PC-9 (cell line): ENCODE measurements around the gene RYR1. TPM values are rescaled to one million over a fixed set of nuclear protein-coding genes. Genes with fewer than 3 reads are reported as not detected.
A peak's percentile ranks its signal among the peaks of the same experiment; 100 is the strongest.

ENCODE experiments used
- BruUV-seq: library from RNA; stranded (reverse); fragments of 400-500 nt; replicated peaks from 2 replicates; lab custom pipeline; 2021; lab: Mats Ljungman, UMichigan
- CTCF ChIA-PET: fragments of 300-600 bp; sonication (Branson Sonifier 250); formaldehyde crosslinking; loops from one replicate; lab custom pipeline; 2022; ENCODE audit warnings: antibody characterized with exemption; lab: Charles Lee
- POLR2A ChIA-PET: fragments of 300-600 bp; sonication (Branson Sonifier 250); formaldehyde crosslinking; loops from one replicate; lab custom pipeline; 2022; ENCODE audit warnings: antibody characterized with exemption; ENCODE audit not compliant: unreplicated experiment; lab: Charles Lee
- DNase-seq, 2 experiments: peaks; one replicate each; pipeline versions ENCODE4 v3.0.0 to v3.0.0-alpha.2; 2015 to 2022; ENCODE audit warnings: mixed read lengths in 1 of 2
- H2AFZ ChIP-seq: fragments of 200-600 bp; sonication (generic); 2 replicates; pipeline ENCODE4 v1.8.1; 2017; ENCODE audit warnings: antibody characterized with exemption
- H3F3A ChIP-seq: fragments of 200-600 bp; sonication (generic); 2 replicates; pipeline ENCODE4 v1.8.1; 2017; ENCODE audit warnings: antibody characterized with exemption, mild to moderate bottlenecking, low read depth; ENCODE audit not compliant: insufficient read depth
- H3K27ac ChIP-seq: fragments of 200-600 bp; sonication (generic); 2 replicates; pipeline ENCODE4 v1.6.1; 2016; ENCODE audit warnings: mixed run types
- H3K27me3 ChIP-seq: fragments of 200-600 bp; sonication (generic); 2 replicates; pipeline ENCODE4 v1.6.1; 2016; ENCODE audit warnings: low read depth, mixed run types; ENCODE audit not compliant: insufficient read depth
- H3K36me3 ChIP-seq: fragments of 200-600 bp; sonication (generic); 2 replicates; pipeline ENCODE4 v1.6.1; 2016; ENCODE audit warnings: low read depth, mixed run types
- H3K4me1 ChIP-seq: fragments of 200-600 bp; sonication (generic); replicated peaks from 2 replicates; pipeline ENCODE4 v1.6.1; 2016; ENCODE audit warnings: mixed run types; ENCODE audit not compliant: insufficient read depth
- H3K4me2 ChIP-seq: fragments of 200-600 bp; sonication (generic); 2 replicates; pipeline ENCODE4 v1.6.1; 2017; ENCODE audit warnings: mixed run types
- H3K4me3 ChIP-seq: fragments of 200-600 bp; sonication (generic); 2 replicates; pipeline ENCODE4 v1.6.1; 2016; ENCODE audit warnings: mixed run types
- H3K79me2 ChIP-seq: fragments of 200-600 bp; sonication (generic); 2 replicates; pipeline ENCODE4 v1.6.1; 2017; ENCODE audit warnings: low read depth, mixed run types
- H3K9me2 ChIP-seq: fragments of 200-600 bp; sonication (generic); 2 replicates; pipeline ENCODE4 v1.8.1; 2017; ENCODE audit warnings: mild to moderate bottlenecking; ENCODE audit not compliant: insufficient read depth
- H3K9me3 ChIP-seq: fragments of 200-600 bp; sonication (generic); 2 replicates; pipeline ENCODE4 v1.8.1; 2016; ENCODE audit warnings: low read depth; ENCODE audit not compliant: insufficient read depth
- H4K20me1 ChIP-seq: fragments of 200-600 bp; sonication (generic); 2 replicates; pipeline ENCODE4 v1.8.1; 2017; ENCODE audit not compliant: insufficient read depth
- EZH2 ChIP-seq: fragments of 200-600 bp; sonication (generic); IDR thresholded peaks from 2 replicates; pipeline ENCODE4 v1.8.0; 2017; ENCODE audit warnings: antibody characterized with exemption, low read depth
- intact Hi-C: fragments of 100-400 bp; cut with micrococcal nuclease; formaldehyde crosslinking; loops from one replicate; pipeline ENCODE4 v1.10.0; 2022; ENCODE audit not compliant: unreplicated experiment
- total RNA-seq: library from RNA; stranded (reverse); gene quantifications from 2 replicates; pipeline ENCODE4 v1.2.3, GENCODE V29; 2021
- TF ChIP-seq, protein P1 (sequence below): fragments of 200-600 bp; sonication (generic); conservative IDR thresholded peaks from 2 replicates; pipeline ENCODE4 v1.6.1; 2017; ENCODE audit warnings: mixed run types, antibody characterized with exemption, mild to moderate bottlenecking, moderate library complexity

The RYR1 gene
- total RNA-seq, 1 experiment from 2014 or later: 1.0 TPM

DNA sequence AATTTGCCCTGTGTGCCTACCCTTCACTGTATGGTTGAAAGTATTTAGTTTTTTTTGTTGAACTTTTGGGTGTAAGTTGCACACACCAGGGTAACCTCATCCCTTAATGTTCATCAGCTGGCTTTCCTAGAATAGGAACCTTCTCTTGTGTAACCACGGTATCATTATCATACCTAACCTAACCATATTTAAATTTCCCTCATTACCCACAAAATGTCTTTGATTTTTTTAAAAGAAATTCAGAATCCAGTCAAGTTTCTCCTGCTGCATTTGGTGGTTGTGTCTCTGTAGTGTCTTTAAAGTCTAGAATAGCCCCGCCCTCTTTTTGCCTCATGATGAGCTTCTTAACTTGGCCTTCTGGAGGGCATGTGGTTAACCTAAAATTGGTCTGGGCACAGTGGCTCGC lies 80.3 kb downstream of the RYR1 start:
- Histone ChIP-seq H3F3A (no peaks in the 10 kb centered on the region), H3K4me1 (no peaks in the 10 kb centered on the region), H3K27me3 (peaks cover 18% of the 10 kb centered on the region; the same call in 1 of the 2 replicates), H2AFZ (no peak overlapping the region), H3K9me2 (no peaks in the 10 kb centered on the region), H3K27ac (no peak overlapping the region), H3K9me3 (no peaks in the 10 kb centered on the region), H4K20me1 (no peaks in the 10 kb centered on the region), H3K79me2 (no peaks in the 10 kb centered on the region), H3K36me3 (no peaks in the 10 kb centered on the region), H3K4me2 (no peak overlapping the region), H3K4me3 (no peak overlapping the region)
- ChIA-PET POLR2A (interaction anchor here (0.6 to 0.7 kb wide), 2 partner anchors 81 to 206 kb away, joined by 3 read pairs; no protein-coding TSS in a partner anchor), CTCF (interaction anchor here (0.6 kb wide), 1 partner anchor 541 kb away, joined by 10 read pairs; no protein-coding TSS in a partner anchor)
- BruUV-seq: no TSS peak
- TF ChIP-seq, protein P1, sequence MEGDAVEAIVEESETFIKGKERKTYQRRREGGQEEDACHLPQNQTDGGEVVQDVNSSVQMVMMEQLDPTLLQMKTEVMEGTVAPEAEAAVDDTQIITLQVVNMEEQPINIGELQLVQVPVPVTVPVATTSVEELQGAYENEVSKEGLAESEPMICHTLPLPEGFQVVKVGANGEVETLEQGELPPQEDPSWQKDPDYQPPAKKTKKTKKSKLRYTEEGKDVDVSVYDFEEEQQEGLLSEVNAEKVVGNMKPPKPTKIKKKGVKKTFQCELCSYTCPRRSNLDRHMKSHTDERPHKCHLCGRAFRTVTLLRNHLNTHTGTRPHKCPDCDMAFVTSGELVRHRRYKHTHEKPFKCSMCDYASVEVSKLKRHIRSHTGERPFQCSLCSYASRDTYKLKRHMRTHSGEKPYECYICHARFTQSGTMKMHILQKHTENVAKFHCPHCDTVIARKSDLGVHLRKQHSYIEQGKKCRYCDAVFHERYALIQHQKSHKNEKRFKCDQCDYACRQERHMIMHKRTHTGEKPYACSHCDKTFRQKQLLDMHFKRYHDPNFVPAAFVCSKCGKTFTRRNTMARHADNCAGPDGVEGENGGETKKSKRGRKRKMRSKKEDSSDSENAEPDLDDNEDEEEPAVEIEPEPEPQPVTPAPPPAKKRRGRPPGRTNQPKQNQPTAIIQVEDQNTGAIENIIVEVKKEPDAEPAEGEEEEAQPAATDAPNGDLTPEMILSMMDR: no peak
- no peak for TF ChIP-seq EZH2
- intact Hi-C loops: loop anchor here (10.0 kb wide), 1 partner anchor 221 kb away; no protein-coding TSS in a partner anchor
- DNase-seq: no peak

DNA sequence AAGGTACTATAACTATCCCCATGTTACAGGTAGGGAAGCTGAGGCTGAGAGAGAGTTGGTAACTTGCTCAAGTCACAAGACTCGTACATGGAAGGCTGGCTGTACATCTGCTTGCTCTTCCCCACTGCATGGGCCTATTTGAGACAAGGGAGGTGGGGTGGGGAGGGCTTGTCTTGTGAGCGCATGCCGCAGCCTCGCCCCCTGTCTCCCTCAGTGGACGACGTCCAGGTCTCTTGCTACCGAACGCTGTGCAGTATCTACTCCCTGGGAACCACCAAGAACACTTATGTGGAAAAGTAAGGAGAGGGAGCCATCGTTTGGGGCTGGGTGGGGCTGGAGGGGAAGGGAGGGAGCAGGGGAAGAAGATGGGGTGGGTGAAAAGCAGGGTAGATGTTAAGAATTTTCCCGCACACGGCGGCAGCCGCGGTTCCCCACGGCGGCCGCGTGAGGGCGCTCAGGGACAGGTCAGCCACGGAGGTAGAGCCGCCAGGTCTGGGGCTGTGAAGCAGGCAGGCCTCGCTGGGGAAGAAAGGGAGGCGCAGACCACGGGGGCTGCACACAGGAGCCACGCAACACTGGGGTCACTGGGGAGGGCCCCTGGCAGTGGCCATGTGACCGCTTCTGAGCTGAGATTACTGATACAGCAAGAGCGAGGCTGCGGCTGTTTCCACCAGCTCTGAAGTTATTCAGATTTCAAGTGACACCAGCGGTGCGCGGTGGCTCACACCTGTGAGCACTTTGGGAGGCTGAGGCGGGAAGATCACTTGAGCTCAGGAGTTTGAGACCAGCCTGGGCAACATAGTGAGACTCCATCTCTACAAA lies 81.5 kb downstream of the RYR1 start:
- Histone ChIP-seq H3F3A (no peaks in the 10 kb centered on the region), H3K27me3 (peaks cover 15% of the 10 kb centered on the region; the same call in 1 of the 2 replicates), H3K4me3 (no peak overlapping the region), H4K20me1 (no peaks in the 10 kb centered on the region), H3K36me3 (no peaks in the 10 kb centered on the region), H3K9me3 (no peaks in the 10 kb centered on the region), H3K9me2 (no peaks in the 10 kb centered on the region), H3K79me2 (no peaks in the 10 kb centered on the region), H3K27ac (no peak overlapping the region), H3K4me2 (no peak overlapping the region), H3K4me1 (no peaks in the 10 kb centered on the region), H2AFZ (no peak overlapping the region)
- TF ChIP-seq, protein P1: peak; percentile 90
- TF ChIP-seq EZH2: no peak
- no TSS peak for BruUV-seq
- DNase-seq: peak in 1 of 2 experiments; percentile 70
- ChIA-PET CTCF (interaction anchor here (0.6 to 1.4 kb wide), 2 partner anchors 112 to 119 kb away, joined by 7 to 11 read pairs; no protein-coding TSS in a partner anchor), POLR2A (no interaction called here)
- intact Hi-C loops: loop anchor here (1.0 to 10.0 kb wide), 5 partner anchors 121 to 437 kb away; partner anchors contain the start of genes MRPS12 and SARS2

DNA sequence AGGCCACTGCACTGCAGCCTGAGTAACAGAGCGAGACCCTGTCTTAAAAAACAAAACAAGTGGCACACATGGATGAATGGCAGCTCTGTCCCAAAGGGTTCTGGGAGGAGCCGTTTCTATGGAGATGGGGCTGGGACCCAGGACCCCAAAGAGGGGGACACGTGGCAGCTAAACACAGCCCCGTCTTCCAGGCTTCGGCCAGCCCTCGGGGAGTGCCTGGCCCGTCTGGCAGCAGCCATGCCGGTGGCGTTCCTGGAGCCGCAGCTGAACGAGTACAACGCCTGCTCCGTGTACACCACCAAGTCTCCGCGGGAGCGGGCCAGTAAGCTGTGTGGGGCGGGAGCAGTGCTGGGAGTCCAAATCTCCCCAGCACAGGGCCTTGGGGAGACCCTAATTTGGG lies 82.4 kb downstream of the RYR1 start:
- Histone ChIP-seq H3K9me3 (no peaks in the 10 kb centered on the region), H3K79me2 (no peaks in the 10 kb centered on the region), H3K4me1 (no peaks in the 10 kb centered on the region), H3K4me3 (no peak overlapping the region), H3K27ac (no peak overlapping the region), H3K9me2 (no peaks in the 10 kb centered on the region), H2AFZ (no peak overlapping the region), H4K20me1 (no peaks in the 10 kb centered on the region), H3F3A (no peaks in the 10 kb centered on the region), H3K4me2 (no peak overlapping the region), H3K27me3 (peaks cover 7% of the 10 kb centered on the region; the same call in 1 of the 2 replicates), H3K36me3 (no peaks in the 10 kb centered on the region)
- TF ChIP-seq, protein P1: no peak
- no peak for TF ChIP-seq EZH2
- CTCF ChIA-PET: interaction anchor here (1.4 kb wide), 1 partner anchor 118 kb away, joined by 11 read pairs; no protein-coding TSS in a partner anchor
- no peak for DNase-seq
- no TSS peak for BruUV-seq
- intact Hi-C loops: loop anchor here (1.0 to 10.0 kb wide), 5 partner anchors 120 to 436 kb away; partner anchors contain the start of genes MRPS12 and SARS2
- POLR2A ChIA-PET: interaction anchor here (0.6 kb wide), 1 partner anchor 161 kb away, joined by 3 read pairs; no protein-coding TSS in a partner anchor
